GM18909 (cell line): ENCODE data around the gene WASF2.
"Not testable (repeated sequence)": the region's sequence is repeated elsewhere in the genome, so short reads cannot be mapped to it uniquely, and the experiment has no call there.

Experiments used
- ATAC-seq: cut with Tn5 transposase; IDR thresholded peaks from one replicate; pipeline ENCODE4 v1.9.1; 2021; ENCODE audit warnings: mild to moderate bottlenecking; ENCODE audit not compliant: unreplicated experiment, poor library complexity

The WASF2 gene

GRCh38 chr1:27464926-27465647 lies 24.9 kb downstream of the WASF2 start:
- ATAC-seq = no peak

GRCh38 chr1:27463916-27464315 lies 26.1 kb downstream of the WASF2 start:
- not testable (repeated sequence) for ATAC-seq

GRCh38 chr1:27458521-27458920 lies 31.4 kb downstream of the WASF2 start:
- not testable (repeated sequence) for ATAC-seq

GRCh38 chr1:27455139-27455811 lies 34.7 kb downstream of the WASF2 start:
- no peak for ATAC-seq

GRCh38 chr1:27454610-27455009 lies 35.4 kb downstream of the WASF2 start:
- ATAC-seq = no peak

GRCh38 chr1:27451343-27451742 lies 38.6 kb downstream of the WASF2 start:
- ATAC-seq = no peak

GRCh38 chr1:27448982-27449381 lies 41.0 kb downstream of the WASF2 start:
- no peak for ATAC-seq

GRCh38 chr1:27447883-27448282 lies 42.1 kb downstream of the WASF2 start:
- ATAC-seq = no peak

GRCh38 chr1:27447399-27447798 lies 42.6 kb downstream of the WASF2 start:
- no peak for ATAC-seq

GRCh38 chr1:27446496-27447020 lies 43.4 kb downstream of the WASF2 start:
- ATAC-seq = no peak

GRCh38 chr1:27445177-27445936 lies 44.6 kb downstream of the WASF2 start:
- ATAC-seq = no peak

- no peak for ATAC-seq
Measured at GRCh38 chr1:27444632-27445031, 45.3 kb downstream of the WASF2 start.

GRCh38 chr1:27439150-27439549 lies 50.8 kb downstream of the WASF2 start:
- no peak for ATAC-seq

GRCh38 chr1:27438621-27439061 lies 51.3 kb downstream of the WASF2 start:
- no peak for ATAC-seq

- no peak for ATAC-seq
Measured at GRCh38 chr1:27436204-27437159, 53.5 kb downstream of the WASF2 start.

- no peak for ATAC-seq
Measured at GRCh38 chr1:27435566-27436203, 54.3 kb downstream of the WASF2 start.

GRCh38 chr1:27433706-27434105 lies 56.3 kb downstream of the WASF2 start:
- ATAC-seq = no peak

- ATAC-seq = not testable (repeated sequence)
Measured at GRCh38 chr1:27432725-27433124, 57.2 kb downstream of the WASF2 start.

GRCh38 chr1:27431601-27431940 lies 58.4 kb downstream of the WASF2 start:
- ATAC-seq = no peak
